GM12891 (cell line): ENCODE results near the gene ILK.

ENCODE experiments used
- POLR2A ChIP-seq: IDR thresholded peaks from 2 replicates; pipeline ENCODE4 v1.6.1; 2011; ENCODE audit warnings: low read depth, low read length, control low read depth
- TAF1 ChIP-seq: IDR thresholded peaks from 2 replicates; pipeline ENCODE4 v1.6.1; 2011; ENCODE audit warnings: low read depth, low read length, control low read depth

DNA sequence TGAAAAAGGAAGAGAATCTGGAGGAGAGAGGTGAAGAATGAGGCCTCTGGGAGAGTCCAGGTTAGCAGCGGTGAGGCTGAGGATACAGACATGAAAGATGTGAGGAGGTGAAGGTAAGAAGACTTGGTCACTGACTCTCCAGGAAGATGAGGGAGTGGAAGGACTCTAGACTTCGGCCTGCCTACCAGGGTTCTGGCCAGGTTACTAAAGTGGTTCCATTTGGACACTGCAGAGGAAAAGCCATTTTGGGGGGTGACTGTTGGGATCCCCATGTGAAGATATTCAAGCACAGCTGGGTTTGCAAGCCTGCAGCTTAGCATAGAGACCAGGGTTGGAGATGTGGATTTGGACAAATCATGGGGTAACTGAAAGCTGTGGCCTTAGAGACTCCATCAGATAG is 44.3 kb downstream of the ILK start:
- TF ChIP-seq POLR2A (no peak), TAF1 (no peak)
